Epithelial cell of prostate (primary cell): Measurements from ENCODE around the gene XPC.
A peak's percentile ranks its signal among the peaks of the same experiment; 100 is the strongest.

ENCODE experiments used
- DNase-seq: peaks from one replicate; pipeline ENCODE4 v3.0.0-alpha.2; 2011; ENCODE audit warnings: low read depth, low spot score
- H3K27ac ChIP-seq: fragments of 450-650 bp; 2 replicates; pipeline ENCODE4 v1.5.1; 2017; ENCODE audit warnings: mild to moderate bottlenecking

XPC gene

GRCh38 chr3:14138109-14138877, 40.1 kb downstream of the XPC start:
- no peak for DNase-seq
- peak overlapping the region; percentile 75 for H3K27ac ChIP-seq

DNA sequence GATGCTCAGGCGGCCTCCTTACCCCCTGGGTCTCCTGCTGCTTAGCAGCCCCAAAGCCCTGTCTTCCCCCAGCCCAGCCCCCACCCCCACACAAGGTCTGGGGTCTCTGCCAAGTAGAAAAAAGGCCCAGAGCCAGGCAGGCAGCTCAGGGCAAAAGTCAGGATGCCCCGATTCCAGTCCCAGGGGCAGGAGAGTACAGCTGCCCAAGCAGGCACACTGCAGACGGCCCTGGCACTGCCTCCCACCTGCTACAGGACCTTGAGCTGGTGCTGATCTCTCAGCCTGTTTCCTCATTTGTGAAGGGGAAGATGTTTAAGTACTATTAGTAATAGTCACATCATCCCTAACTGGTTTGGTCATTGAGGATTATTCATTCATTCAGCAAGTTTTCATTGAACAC, 41.0 kb downstream of the XPC start:
- H3K27ac ChIP-seq, result peak overlapping the region; percentile 75
- no peak for DNase-seq

GRCh38 chr3:14137004-14137403, 41.4 kb downstream of the XPC start:
- peak overlapping the region; percentile 75 for H3K27ac ChIP-seq

DNA sequence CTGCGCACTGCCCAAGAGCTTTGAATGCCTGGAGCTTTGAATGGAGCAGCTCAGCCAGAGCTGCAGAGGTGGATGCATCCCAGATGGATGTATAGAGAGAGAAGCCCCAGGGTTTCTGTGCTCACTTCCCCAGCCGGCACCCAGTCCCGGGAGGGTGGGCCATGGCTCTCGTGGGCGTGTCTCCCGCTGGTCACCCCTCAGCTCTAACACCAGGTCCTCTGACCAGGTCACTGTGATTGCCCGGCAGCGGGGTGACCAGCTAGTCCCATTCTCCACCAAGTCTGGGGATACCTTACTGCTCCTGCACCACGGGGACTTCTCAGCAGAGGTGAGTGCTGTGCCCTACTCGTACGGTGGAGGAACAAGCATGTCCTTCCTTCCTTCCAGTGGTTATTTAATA, 42.8 kb downstream of the XPC start:
- no peak overlapping the region for H3K27ac ChIP-seq
- no peak for DNase-seq

More at GRCh38 chr3:14137004-14137403, 41.4 kb downstream of the XPC start:
- no peak for DNase-seq

GRCh38 chr3:14134291-14134690, 44.1 kb downstream of the XPC start:
- no peak overlapping the region for H3K27ac ChIP-seq
- DNase-seq, result no peak

DNA sequence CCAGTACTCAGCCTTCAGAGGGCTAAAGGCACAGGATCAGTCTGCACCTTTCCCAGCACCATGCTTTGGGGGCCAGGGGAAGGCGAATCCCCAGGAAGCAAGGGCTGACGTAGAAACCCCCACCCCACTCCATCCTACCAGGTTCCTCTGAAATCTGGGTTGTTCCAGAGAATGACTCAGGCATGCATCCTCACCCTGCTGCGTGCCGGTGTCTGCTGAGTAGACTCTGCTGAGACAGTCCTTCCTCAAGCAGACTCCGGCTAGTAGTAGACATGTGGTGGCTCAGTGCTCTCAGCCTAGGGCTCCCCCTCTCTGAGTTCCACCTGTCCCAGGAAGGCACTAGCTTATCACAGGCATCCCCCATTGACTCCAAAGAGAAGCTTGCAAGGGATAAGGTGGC, 44.5 kb downstream of the XPC start:
- no peak for DNase-seq
- no peak overlapping the region for H3K27ac ChIP-seq

- no peak overlapping the region for H3K27ac ChIP-seq
Observed at GRCh38 chr3:14133188-14133800, 45.1 kb downstream of the XPC start.

DNA sequence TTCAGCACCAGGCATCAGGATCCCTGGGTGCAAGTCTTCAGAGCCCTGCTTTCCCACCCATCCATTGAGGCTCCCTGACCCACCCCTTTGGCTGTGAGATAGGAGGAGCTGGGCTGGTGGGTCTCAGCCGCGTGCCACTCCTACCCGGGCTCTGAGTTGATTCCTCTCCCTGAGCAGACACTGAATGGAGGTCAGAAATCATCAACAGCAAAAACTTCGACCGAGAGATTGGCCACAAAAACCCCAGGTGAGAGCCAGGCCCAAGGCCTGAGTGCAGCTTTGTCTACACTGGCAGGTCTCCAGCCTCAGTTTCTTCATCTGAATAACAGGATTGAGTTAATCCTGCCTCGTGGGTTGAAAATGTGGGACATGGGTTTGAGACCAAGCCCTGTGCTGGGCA, 45.7 kb downstream of the XPC start:
- DNase-seq, result no peak
- no peak overlapping the region for H3K27ac ChIP-seq

More at GRCh38 chr3:14133188-14133800, 45.1 kb downstream of the XPC start:
- DNase-seq, result no peak

DNA sequence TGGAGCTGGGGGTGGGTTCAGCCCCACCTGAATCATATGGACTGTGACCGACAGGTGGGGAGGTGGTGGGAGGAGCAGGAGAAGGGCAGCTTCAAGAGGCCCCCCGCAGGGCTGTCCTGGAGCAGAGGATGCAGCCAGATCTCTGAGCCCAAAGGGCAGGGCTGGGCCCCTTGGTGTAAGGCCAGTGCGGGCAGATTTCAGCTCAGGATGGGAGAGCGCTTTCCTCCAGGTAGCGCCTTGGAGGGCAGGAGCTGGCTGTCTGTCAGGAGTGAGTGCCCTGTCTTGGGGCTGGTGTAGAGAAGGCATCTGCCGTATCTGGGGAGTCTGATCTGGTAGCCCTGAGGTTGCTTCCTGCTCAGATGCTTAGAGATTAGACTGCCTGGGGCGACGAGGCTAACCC, 46.3 kb downstream of the XPC start:
- no peak overlapping the region for H3K27ac ChIP-seq
- DNase-seq, result no peak

DNA sequence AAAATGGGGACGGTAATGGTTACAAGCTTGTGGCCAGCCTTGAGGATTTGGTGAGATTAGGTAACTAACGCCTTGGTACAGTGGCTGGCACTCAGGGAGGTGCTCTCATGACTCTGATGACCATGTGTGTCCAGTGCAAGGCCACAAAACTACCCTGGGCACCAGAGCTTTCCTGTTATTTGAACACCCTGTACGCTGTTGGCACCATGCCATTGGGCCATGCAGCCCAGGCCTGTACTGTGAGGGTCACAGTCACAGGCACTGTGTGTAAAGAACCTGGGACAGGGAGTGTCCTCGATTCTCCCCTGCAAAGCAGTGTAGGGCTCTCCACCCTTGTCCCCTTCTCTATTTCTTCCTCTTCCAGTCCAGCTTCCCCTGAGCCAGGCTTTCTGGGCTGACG, 47.3 kb downstream of the XPC start:
- DNase-seq, result no peak
- no peak overlapping the region for H3K27ac ChIP-seq

DNA sequence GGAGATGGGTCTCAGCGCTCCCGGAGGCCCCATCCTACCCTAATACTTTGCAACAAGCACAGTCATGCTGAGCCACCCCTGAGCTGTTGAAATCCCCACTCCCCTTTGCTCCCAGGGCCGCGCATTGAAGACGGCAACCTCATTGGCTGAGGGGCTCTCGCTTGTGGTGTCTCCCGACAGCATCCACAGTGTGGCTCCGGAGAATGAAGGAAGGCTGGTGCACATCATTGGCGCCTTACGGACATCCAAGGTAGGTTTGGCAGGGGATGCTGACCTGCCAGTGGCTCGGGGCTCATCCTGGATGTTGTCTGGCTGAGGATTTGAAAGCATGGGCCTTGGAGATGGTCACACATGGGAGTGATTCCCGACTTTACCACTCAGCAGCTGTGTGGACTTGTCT, 47.7 kb downstream of the XPC start:
- H3K27ac ChIP-seq, result no peak overlapping the region
- DNase-seq, result no peak

DNA sequence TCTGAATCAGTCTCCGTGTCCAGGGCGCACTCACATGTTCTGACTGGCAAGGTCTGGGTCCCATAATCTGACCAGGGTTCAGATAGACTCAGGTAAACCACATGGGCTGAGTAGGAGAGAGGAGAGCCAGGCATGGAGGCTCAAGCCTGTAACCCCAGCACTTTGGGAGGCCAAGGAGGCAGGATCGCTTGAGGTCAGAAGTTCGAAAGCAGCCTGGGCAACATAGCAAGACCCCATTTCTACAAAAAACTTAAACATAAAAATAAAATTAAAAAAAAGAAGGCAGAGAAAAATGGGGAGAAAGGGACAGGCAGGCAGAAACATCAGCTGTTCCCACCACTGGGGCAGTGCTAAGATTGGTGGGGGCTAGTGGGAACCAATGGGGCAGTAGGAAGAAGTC, 48.2 kb downstream of the XPC start:
- no peak overlapping the region for H3K27ac ChIP-seq
- DNase-seq, result no peak

DNA sequence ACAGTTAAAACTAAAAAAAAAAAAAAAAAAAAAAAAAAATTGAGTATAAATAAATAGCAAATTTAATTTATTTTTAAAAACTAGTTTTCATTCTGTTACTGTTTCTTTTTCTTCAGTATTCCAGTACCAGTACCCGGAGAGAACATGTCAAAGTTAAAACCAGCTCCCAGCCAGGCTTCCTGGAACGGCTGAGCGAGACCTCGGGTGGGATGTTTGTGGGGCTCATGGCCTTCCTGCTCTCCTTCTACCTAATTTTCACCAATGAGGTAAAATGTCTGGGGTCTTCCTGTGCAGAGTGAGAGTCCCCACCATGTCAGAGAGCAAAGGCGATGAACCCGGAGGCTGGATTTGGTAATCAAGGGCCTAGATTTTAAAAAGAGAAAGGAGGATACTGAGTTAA, 49.1 kb downstream of the XPC start:
- no peak overlapping the region for H3K27ac ChIP-seq
- no peak for DNase-seq

DNA sequence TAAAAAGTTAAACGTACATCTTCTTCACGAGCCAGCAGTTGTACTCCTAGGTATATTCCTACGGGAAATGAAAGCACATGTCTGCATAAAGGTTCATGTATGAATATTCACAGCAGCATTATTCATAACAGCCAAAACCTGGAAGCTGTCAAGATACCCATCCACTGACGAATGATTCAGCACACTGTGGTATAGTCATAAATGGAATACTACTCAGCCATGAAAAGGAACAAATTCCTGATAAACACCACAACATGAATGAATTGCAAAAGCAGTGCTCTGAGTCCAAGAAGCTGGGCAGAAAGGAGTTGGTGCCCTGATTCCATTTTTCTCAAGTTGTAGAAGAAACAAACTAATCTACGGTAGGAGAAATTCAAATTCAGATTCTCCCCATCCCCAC, 49.7 kb downstream of the XPC start:
- H3K27ac ChIP-seq, result no peak overlapping the region
- DNase-seq, result no peak

- DNase-seq, result no peak
- no peak overlapping the region for H3K27ac ChIP-seq
Observed at GRCh38 chr3:14127516-14128161, 50.8 kb downstream of the XPC start.

DNA sequence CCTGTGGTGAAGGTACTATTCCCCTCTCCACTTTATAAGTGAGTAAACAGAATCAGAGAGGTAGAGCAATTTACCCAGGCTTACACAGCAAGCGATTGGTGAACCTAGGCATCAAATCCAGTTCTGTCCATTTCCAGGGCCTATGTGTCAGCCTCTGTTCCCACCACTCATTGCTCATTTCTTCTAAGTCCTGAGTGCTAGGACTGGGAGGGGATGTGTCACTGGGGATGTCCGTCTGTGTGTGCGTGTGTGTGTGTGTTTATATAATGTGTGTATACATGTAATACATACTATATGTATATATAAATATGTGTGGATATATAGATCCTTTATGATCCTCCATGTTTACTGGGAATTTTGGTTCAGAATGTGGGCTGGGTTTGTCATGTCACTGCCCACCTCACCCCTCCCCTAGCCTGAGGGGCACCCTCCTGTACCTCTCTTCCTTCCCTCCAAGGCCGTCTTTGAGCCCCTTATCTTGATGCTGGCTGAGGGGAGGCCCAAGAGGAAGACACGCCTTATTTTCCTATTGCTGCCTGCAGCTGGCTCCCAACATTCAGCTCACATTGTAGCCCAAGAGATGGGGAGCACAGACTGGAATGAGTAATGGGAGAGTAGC, 51.4 kb downstream of the XPC start:
- H3K27ac ChIP-seq, result peak overlapping the region; percentile 95
- DNase-seq, result no peak

DNA sequence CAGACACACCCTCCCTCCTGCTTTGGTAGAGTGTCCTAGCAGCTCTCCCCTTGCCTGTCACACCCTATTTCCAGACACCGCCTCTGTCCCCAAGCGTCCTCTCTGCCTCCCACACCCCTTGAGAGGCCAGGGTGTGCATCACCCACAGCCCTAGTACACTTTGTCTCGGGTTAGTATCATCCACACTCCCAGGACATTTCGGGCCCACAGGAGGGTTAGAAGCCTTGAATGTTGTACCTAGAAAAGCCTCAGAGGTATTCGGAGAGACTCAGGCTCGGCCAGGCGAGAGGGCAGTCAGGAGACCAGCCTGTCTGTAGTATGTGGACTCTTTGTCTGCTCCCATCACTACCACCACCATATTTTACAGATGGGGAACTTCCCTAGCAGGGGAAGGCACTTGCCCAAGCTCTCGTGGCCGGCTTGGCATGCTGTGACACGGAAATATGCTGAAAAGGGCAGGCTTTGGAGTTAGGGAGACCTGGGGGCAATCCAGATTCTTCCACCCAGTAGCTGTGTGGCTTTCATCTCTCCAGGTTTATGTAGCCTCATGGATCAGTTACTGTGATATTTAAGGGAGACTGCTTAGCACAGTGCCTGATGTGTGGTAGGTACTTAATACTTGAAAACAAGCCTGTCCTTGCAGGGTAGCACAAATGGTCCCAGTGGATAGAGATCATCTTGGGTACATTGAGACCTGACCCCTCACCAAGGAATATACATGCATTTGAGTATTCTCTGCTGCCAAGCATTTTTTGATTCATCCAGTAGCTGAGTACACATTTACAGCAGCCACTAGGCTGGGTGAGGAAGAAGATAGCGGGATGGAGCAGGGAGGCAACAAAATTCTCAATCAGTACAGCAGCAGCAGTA, 52.1 kb downstream of the XPC start:
- no peak for DNase-seq
- H3K27ac ChIP-seq, result peak overlapping the region; percentile 95

DNA sequence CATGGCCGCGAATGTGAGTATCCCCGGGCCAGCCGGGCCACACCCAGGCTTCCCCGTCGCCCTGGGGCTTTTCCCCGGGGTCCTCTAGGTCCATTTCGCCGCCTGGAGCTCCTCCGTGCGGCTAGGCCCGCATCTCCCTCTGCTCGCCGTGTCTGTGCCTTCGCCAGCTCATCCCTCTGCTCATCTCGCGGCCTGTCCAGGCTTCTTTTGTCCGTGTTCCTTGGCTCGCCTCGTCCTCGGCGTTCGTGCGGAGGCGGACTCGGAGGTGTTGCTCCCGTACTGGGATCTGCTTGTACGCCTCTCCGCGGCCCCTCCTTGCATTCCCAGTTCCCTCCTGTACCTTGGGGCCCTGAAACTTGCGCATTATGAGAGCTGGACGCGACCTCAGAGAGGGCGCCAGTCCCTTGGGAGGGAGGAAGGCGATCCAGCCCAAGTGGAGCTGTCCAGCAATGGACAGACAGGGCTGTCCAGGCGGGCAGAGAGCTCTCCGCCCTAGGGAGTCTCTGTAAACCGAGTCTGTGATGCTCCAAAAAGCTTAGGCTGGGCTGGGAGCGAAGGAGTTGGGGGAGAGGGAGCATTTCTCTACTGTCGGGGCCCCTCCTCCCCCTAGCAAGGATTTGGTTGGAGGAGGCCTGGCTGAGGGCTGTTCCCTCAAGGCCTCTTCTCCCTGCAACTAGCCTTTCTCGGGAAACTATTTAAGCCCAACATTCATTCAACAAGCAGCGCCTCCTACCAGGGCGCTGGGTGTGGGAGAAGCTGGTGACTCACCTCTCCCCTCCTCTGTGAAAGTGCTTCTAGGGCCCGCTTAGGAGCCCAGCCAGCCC, 53.0 kb downstream of the XPC start:
- H3K27ac ChIP-seq, result peak overlapping the region; percentile 95
- DNase-seq, result peak; percentile 79

DNA sequence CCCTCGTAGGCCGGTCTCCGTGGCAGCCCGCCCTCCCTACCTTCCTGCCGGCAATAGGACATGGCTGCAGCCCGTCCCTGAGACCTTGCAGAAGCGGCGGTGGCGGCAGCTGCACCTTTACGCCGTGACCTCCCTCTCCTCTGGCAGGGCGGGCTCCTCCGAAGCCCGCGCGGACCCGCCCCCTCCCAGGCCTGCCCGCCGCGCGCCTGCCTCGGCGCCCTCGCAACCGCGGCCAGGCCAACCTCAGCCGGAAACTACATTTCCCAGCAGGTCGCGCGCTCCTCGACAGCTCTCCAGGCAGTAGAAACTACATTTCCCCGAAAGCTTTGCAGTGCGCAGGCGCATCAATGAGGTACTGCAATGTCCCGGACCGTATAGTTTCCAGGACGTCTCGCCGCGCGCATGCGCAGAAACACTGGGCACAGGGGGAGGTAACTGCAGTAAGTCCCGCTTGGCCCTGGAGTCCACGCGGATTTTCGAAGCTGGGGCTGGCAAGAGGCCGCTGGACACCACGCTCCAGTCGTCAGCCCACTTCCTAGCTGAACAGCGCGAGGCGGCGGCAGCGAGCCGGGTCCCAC, 53.7 kb downstream of the XPC start, which contains the start of the genes CHCHD4 and TMEM43:
TSS of gene CHCHD4 (minus strand) at position 256 of the 578 bp plus-strand sequence. CDS start at position 62, 194 bp downstream.
TSS of gene TMEM43 (plus strand) at position 438 of the 578 bp plus-strand sequence. CDS start 142 bp downstream, outside the sequence.
- peak within 1 kb of the TSS; percentile 95 for H3K27ac ChIP-seq
- DNase-seq, result peak; percentile 93
